HEK293T (cell line): ENCODE measurements around the gene LGR6.

Experiments
- CTCF ChIA-PET: fragments of 350-600 bp; formaldehyde crosslinking; extraction: SDS; loops from one replicate; lab custom pipeline; 2021; ENCODE audit warnings: antibody characterized with exemption, inconsistent platforms; lab: Yijun Ruan, JAX
- POLR2A ChIA-PET: fragments of 350-600 bp; formaldehyde crosslinking; extraction: SDS; loops from one replicate; lab custom pipeline; 2020; ENCODE audit warnings: antibody characterized with exemption, inconsistent platforms; lab: Yijun Ruan, JAX
- DNase-seq: peaks from one replicate; pipeline ENCODE4 v3.0.0; 2012; ENCODE audit warnings: mixed read lengths; ENCODE audit errors: extremely low spot score
- ARNT ChIP-seq: fragments of 450-650 bp; IDR thresholded peaks from 2 replicates; pipeline ENCODE4 v1.6.1; 2017; ENCODE audit warnings: mild to moderate bottlenecking
- BHLHE40 ChIP-seq: fragments of 450-650 bp; IDR thresholded peaks from 2 replicates; pipeline ENCODE4 v1.6.1; 2016; ENCODE audit warnings: mild to moderate bottlenecking, moderate library complexity, borderline replicate concordance
- CTBP1 ChIP-seq: fragments of 450-650 bp; IDR thresholded peaks from 2 replicates; pipeline ENCODE4 v1.6.1; 2016; ENCODE audit warnings: borderline replicate concordance
- ELF4 ChIP-seq: fragments of 450-650 bp; IDR thresholded peaks from 2 replicates; pipeline ENCODE4 v1.6.1; 2017; ENCODE audit warnings: antibody characterized with exemption
- FOXA1 ChIP-seq: fragments of 450-650 bp; IDR thresholded peaks from 2 replicates; pipeline ENCODE4 v1.6.1; 2016; ENCODE audit warnings: mild to moderate bottlenecking
- FOXK2 ChIP-seq: fragments of 450-650 bp; IDR thresholded peaks from 2 replicates; pipeline ENCODE4 v1.6.1; 2016; ENCODE audit warnings: mild to moderate bottlenecking
- FOXM1 ChIP-seq: fragments of 450-650 bp; IDR thresholded peaks from 2 replicates; pipeline ENCODE4 v1.6.1; 2017; ENCODE audit warnings: mild to moderate bottlenecking, borderline replicate concordance
- HDGF ChIP-seq: fragments of 450-650 bp; IDR thresholded peaks from 2 replicates; pipeline ENCODE4 v1.6.1; 2017; ENCODE audit warnings: antibody characterized with exemption, borderline replicate concordance
- L3MBTL2 ChIP-seq: fragments of 450-650 bp; conservative IDR thresholded peaks from 2 replicates; pipeline ENCODE4 v1.6.1; 2016; ENCODE audit warnings: mild to moderate bottlenecking
- LEF1 ChIP-seq: fragments of 450-650 bp; IDR thresholded peaks from 2 replicates; pipeline ENCODE4 v1.6.1; 2017; ENCODE audit warnings: mild to moderate bottlenecking, borderline replicate concordance
- NFRKB ChIP-seq: fragments of 450-650 bp; IDR thresholded peaks from 2 replicates; pipeline ENCODE4 v1.6.1; 2016; ENCODE audit warnings: mild to moderate bottlenecking, moderate library complexity
- SP1 ChIP-seq: fragments of 450-650 bp; IDR thresholded peaks from 2 replicates; pipeline ENCODE4 v1.6.1; 2017
- SUZ12 ChIP-seq: fragments of 450-650 bp; IDR thresholded peaks from 2 replicates; pipeline ENCODE4 v1.6.1; 2016; ENCODE audit warnings: mild to moderate bottlenecking
- TARDBP ChIP-seq: fragments of 450-650 bp; IDR thresholded peaks from 2 replicates; pipeline ENCODE4 v1.6.1; 2016
- ZNF384 ChIP-seq: fragments of 450-650 bp; IDR thresholded peaks from 2 replicates; pipeline ENCODE4 v1.6.1; 2016
- TF ChIP-seq, protein P1 (sequence below): fragments of 450-650 bp; IDR thresholded peaks from 2 replicates; pipeline ENCODE4 v1.6.1; 2016

Gene LGR6

DNA sequence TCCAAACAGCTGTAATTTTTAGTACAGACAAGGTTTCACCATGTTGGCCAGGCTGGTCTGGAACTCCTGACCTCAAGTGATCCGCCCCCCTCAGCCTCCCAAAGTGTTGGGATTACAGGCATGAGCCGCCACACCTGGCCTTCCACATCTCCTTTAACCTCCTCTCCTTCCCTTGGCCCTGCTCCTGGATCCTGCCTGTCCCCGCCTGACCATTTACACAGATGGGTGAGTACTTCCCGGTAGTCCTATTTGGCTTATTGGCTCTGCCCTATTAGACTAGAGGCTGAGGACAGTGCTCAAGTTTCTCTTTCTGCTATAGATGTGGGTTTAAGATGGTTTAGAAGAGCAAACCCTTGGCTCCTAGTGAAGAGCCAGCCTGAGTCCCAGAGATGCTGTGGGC is 40.3 kb upstream of the LGR6 start:
- ChIA-PET CTCF (no interaction called here), POLR2A (no interaction called here)
- TF ChIP-seq L3MBTL2 (no peak), BHLHE40 (no peak), ZNF384 (no peak)
- DNase-seq = no peak

DNA sequence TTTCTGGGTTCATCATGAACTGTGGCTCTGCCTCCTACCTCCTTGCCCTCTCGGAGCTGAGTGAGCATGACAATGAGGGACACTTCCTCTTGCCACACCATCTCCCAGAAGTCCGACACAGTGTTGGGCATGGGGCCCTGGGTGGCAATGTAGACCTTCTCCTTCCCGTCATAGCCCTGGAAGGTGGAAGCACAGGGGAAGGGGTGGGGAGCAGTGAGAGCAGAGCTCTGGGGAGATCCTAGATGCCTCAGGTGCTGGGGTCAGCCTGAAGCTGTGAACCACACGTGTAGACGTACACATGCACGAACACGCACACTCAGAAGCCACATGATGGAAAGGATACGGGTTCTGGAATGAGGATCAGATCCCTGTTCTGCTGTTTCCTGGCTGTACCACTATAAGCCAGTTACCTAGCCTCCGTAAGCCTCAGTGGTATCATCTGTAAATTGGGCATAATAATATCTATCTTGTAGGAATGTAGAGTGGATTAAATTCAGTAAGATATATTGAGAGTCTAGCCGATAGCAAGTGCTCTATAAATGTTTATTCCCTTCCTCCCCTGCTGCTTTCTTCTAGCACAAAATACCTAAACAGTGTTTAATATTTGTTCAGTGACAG is 39.3 kb upstream of the LGR6 start:
- DNase-seq = no peak
- CTCF ChIA-PET = interaction anchor here (0.5 to 2.5 kb wide), 19 partner anchors 8 to 513 kb away, joined by 3 to 13 read pairs (median 4); partner anchors contain the start of genes ARL8A, GPR37L1 and UBE2T
- TF ChIP-seq L3MBTL2 = no peak
- TF ChIP-seq FOXA1 = no peak
- TF ChIP-seq SUZ12 = no peak
- no peak for TF ChIP-seq LEF1
- TF ChIP-seq BHLHE40 = no peak
- TF ChIP-seq TARDBP = no peak
- TF ChIP-seq CTBP1 = no peak
- TF ChIP-seq, protein P1, sequence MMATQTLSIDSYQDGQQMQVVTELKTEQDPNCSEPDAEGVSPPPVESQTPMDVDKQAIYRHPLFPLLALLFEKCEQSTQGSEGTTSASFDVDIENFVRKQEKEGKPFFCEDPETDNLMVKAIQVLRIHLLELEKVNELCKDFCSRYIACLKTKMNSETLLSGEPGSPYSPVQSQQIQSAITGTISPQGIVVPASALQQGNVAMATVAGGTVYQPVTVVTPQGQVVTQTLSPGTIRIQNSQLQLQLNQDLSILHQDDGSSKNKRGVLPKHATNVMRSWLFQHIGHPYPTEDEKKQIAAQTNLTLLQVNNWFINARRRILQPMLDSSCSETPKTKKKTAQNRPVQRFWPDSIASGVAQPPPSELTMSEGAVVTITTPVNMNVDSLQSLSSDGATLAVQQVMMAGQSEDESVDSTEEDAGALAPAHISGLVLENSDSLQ = no peak
- TF ChIP-seq ARNT = no peak
- no peak for TF ChIP-seq FOXK2
- TF ChIP-seq SP1 = no peak
- no peak for TF ChIP-seq NFRKB
- POLR2A ChIA-PET = interaction anchor here (0.6 to 1.7 kb wide), 3 partner anchors 11 to 1425 kb away, joined by 3 to 9 read pairs (median 3); partner anchors contain the start of gene ARL8A

DNA sequence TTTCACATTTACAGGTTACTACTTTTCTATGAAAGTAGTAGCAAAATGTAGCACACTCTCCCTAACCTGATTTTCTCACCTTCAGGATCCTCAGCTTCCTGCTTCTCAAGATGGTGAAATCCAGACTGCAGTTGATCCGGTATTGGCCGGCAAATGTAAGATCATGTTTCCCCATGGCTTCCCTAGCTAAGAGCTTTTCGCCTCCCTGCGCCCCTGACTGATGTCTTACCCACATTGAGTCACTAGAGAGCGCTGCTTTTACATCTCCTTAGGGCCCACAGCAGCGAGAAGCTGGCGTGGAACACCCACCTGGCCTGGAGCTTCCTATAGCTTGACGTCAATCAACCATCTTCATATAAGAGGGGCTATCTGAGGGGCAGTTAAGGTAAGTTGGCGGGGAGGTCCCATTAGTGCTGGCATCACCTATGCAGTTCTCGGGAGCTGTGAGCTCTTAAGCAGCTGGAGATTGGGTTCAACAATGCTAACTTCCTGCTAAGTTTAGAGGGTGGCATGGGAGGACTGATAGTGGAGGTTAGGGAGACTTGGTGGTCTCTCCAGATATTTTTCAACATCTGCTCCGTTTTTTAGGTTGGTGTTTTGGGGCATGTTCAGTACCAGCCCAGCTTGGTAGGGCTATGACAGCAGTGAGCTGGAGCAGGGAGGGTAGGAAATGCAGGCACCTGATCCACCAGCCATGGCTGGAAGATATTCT is 38.7 kb upstream of the LGR6 start:
- POLR2A ChIA-PET = interaction anchor here (0.6 to 1.7 kb wide), 2 partner anchors 11 to 1287 kb away, joined by 3 to 9 read pairs; partner anchors contain the start of gene ARL8A
- CTCF ChIA-PET = interaction anchor here (0.5 to 2.5 kb wide), 21 partner anchors 8 to 187 kb away, joined by 3 to 13 read pairs (median 4); partner anchors contain the start of genes ARL8A, GPR37L1 and UBE2T
- no peak for TF ChIP-seq FOXM1
- TF ChIP-seq FOXA1 = no peak
- TF ChIP-seq, protein P1 = peak; percentile 63
- TF ChIP-seq LEF1 = no peak
- DNase-seq = peak; percentile 81

DNA sequence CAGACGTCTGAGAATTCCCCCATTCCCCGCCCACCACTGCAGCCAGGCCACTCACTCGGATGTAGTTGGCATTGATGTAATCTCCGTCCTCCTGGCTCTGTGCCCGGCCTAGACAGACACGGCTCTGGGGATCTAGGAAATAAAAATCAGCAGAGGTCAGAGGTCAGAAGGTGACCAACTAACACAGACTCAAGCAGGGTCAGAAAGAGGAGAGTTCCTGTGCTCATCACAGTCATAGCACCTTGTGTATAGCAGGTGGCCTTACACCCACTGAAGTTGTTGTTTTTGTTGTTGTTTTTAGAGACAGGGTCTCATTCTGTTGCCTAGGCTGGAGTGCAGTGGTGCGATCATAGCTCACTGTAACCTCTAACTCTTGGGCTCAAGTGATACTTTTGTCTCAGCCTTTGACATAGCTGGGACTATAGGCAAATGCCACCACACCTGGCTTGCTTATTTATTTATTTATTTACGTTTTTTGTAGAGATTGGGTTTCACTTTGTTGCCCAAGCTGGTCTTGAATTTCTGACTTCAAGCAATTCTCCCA is 38.0 kb upstream of the LGR6 start:
- DNase-seq = no peak
- CTCF ChIA-PET = interaction anchor here (0.6 to 2.5 kb wide), 14 partner anchors 8 to 151 kb away, joined by 3 to 13 read pairs (median 4); no protein-coding TSS in a partner anchor
- POLR2A ChIA-PET = interaction anchor here (1.7 kb wide), 1 partner anchor 12 kb away, joined by 9 read pairs; the partner anchor contains the start of gene ARL8A
- no peak for TF ChIP-seq ZNF384
- no peak for TF ChIP-seq NFRKB
- TF ChIP-seq FOXM1 = no peak
- TF ChIP-seq ELF4 = no peak
- no peak for TF ChIP-seq HDGF
- TF ChIP-seq FOXA1 = no peak
- TF ChIP-seq TARDBP = no peak
- TF ChIP-seq SUZ12 = no peak
- no peak for TF ChIP-seq ARNT
- TF ChIP-seq FOXK2 = no peak
- no peak for TF ChIP-seq BHLHE40
- no peak for TF ChIP-seq SP1
- TF ChIP-seq CTBP1 = no peak
- TF ChIP-seq LEF1 = no peak

DNA sequence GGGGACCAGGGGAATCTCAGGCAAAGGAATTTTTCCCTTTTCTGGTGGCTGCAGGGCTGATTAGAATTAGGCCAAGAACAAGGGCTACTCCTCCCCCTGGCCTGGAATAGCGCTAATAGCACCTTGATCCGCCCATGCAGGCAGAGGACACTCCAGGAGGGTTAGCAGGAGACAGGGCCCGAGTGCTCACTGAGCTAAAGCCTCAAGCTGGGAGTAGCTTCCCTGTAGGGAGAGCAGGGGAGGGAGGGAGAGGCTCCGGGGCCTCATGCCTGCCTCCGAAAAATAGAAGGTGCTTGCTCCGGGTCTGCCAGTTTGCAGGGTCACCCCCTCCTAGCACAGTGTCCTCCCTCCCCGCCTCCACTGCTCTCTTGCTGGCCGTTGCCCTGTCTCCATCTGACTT is 37.0 kb upstream of the LGR6 start:
- CTCF ChIA-PET = interaction anchor here (2.5 kb wide), 1 partner anchor 10 kb away, joined by 13 read pairs; no protein-coding TSS in a partner anchor
- TF ChIP-seq FOXA1 = no peak
- TF ChIP-seq LEF1 = no peak
- TF ChIP-seq L3MBTL2 = no peak
- TF ChIP-seq ARNT = no peak
- TF ChIP-seq, protein P1 = no peak
- no peak for TF ChIP-seq SP1
- TF ChIP-seq HDGF = no peak
- TF ChIP-seq FOXK2 = no peak
- DNase-seq = no peak
- POLR2A ChIA-PET = interaction anchor here (0.9 kb wide), 1 partner anchor 10 kb away, joined by 3 read pairs; no protein-coding TSS in a partner anchor

DNA sequence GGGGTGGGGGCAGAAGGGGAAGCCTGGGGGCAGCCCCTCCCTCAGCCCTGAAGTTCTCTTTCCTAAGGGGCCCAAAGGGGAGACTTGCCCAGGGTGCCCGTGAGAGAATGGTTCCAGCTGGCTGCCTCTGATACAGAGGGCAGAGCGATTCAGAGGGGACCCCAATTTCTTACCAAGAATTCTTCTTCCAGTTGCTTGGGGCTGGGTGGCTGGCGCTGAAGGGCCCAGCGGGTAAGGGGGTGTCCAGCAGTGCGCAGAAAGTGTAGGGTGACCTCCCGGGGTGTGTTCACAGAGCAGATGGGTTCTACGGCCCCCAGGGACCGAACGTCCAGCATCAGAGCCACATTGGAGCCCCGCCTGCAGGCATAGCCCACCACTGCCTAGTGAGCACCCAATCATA is 35.7 kb upstream of the LGR6 start:
- ChIA-PET POLR2A (no interaction called here), CTCF (no interaction called here)
- TF ChIP-seq TARDBP = no peak
- no peak for TF ChIP-seq CTBP1
- no peak for TF ChIP-seq ZNF384
- TF ChIP-seq, protein P1 = no peak
- DNase-seq = no peak
